Sigmoid colon (tissue), 4 donors: ENCODE results near the gene OR6A2.

Experiments
- EP300 ChIP-seq, 4 donors: sonication (generic); formaldehyde crosslinking; IDR thresholded peaks; one replicate each; pipeline ENCODE4 v1.6.1; 2017; ENCODE audit warnings: antibody characterized with exemption in 4 of 4
- POLR2A ChIP-seq, 2 donors: fragments of 450-650 bp; IDR thresholded peaks; one replicate each; pipeline ENCODE4 v1.6.1; 2016; ENCODE audit warnings: antibody characterized with exemption in 2 of 2, mild to moderate bottlenecking in 2 of 2, moderate library complexity in 2 of 2
- POLR2AphosphoS5 ChIP-seq, 4 donors: sonication (generic); formaldehyde crosslinking; IDR thresholded peaks; one replicate each; pipeline ENCODE4 v1.6.1; 2017; ENCODE audit warnings: antibody characterized with exemption in 4 of 4
- TF ChIP-seq, protein P1 (sequence below), 4 experiments: fragments of 450-650 bp in 3 of 4; fragments of 200-600 bp in 1 of 4; IDR thresholded peaks; one replicate each; pipeline ENCODE4 v1.5.1; 2016 to 2019; ENCODE audit warnings: antibody characterized with exemption in 4 of 4, mild to moderate bottlenecking in 3 of 4, moderate library complexity in 2 of 4

DNA sequence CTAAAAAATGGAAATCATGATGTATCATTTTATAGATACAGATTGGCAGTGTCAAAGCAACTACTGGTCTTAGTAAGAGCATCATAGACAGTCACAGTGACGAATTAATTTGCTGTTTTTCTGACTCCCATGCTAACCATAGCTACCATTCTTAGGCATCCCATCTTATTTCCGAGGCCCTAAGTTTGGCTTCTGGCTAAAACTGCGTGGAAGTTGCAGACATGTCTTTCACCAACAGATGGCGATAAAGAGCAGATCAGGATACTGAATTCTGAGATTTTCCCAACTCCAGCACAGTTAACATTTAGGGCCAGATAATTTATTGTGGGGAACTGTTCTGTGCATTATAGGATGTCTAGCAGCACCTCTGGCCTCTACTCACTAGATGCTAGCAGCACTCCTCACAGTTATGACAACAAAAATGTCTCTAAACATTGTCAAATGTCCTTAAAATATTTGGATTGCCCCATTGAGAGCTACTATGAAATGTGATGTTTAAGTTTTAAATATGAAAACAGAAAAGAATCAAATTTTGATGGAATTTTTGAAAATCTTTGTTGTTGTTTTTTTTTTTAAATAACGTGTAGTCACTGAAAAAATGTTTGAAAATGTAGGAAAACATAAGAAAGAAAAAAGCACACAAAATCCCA, 44.1 kb downstream of the OR6A2 start:
- TF ChIP-seq, protein P1, sequence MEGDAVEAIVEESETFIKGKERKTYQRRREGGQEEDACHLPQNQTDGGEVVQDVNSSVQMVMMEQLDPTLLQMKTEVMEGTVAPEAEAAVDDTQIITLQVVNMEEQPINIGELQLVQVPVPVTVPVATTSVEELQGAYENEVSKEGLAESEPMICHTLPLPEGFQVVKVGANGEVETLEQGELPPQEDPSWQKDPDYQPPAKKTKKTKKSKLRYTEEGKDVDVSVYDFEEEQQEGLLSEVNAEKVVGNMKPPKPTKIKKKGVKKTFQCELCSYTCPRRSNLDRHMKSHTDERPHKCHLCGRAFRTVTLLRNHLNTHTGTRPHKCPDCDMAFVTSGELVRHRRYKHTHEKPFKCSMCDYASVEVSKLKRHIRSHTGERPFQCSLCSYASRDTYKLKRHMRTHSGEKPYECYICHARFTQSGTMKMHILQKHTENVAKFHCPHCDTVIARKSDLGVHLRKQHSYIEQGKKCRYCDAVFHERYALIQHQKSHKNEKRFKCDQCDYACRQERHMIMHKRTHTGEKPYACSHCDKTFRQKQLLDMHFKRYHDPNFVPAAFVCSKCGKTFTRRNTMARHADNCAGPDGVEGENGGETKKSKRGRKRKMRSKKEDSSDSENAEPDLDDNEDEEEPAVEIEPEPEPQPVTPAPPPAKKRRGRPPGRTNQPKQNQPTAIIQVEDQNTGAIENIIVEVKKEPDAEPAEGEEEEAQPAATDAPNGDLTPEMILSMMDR (IDR thresholded peaks at IDR 0.05), result peak in 3 of 4 experiments; percentile 44 to 78 (median 65)
- no peak for TF ChIP-seq POLR2A (IDR thresholded peaks at IDR 0.05)
- TF ChIP-seq EP300 (IDR thresholded peaks at IDR 0.05), result no peak
- no peak for TF ChIP-seq POLR2AphosphoS5 (IDR thresholded peaks at IDR 0.05)
